Fibroblast of the aortic adventitia (primary cell): ENCODE results near the gene RETNLB. TPM values are rescaled to one million over a fixed set of nuclear protein-coding genes. Genes with fewer than 3 reads are reported as not detected.

ENCODE experiments used
- DNase-seq: peaks from one replicate; pipeline ENCODE4 v3.0.0-alpha.2; 2010; ENCODE audit warnings: low read depth
- H3K4me3 ChIP-seq: 2 replicates; pipeline ENCODE4 v1.5.1; 2011; ENCODE audit warnings: low read depth, mild to moderate bottlenecking, control low read depth, low read length, moderate library complexity
- total RNA-seq: library from RNA; depleted of rRNA; stranded (reverse); fragments of >200 nt; gene quantifications from 2 replicates; pipeline ENCODE4 v1.2.3, GENCODE V29; 2012; ENCODE audit warnings: low replicate concordance
- TF ChIP-seq, protein P1 (sequence below): IDR thresholded peaks from 2 replicates; pipeline ENCODE4 v1.5.1; 2011; ENCODE audit warnings: mild to moderate bottlenecking, low read length, control low read depth, inconsistent platforms; ENCODE audit not compliant: insufficient read depth

Gene RETNLB
- not detected in 2 replicates for total RNA-seq

- no peak within 1 kb of the TSS for H3K4me3 ChIP-seq
- DNase-seq = no peak
- TF ChIP-seq, protein P1, sequence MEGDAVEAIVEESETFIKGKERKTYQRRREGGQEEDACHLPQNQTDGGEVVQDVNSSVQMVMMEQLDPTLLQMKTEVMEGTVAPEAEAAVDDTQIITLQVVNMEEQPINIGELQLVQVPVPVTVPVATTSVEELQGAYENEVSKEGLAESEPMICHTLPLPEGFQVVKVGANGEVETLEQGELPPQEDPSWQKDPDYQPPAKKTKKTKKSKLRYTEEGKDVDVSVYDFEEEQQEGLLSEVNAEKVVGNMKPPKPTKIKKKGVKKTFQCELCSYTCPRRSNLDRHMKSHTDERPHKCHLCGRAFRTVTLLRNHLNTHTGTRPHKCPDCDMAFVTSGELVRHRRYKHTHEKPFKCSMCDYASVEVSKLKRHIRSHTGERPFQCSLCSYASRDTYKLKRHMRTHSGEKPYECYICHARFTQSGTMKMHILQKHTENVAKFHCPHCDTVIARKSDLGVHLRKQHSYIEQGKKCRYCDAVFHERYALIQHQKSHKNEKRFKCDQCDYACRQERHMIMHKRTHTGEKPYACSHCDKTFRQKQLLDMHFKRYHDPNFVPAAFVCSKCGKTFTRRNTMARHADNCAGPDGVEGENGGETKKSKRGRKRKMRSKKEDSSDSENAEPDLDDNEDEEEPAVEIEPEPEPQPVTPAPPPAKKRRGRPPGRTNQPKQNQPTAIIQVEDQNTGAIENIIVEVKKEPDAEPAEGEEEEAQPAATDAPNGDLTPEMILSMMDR = no peak
These were observed at the start of gene RETNLB for GRCh38 chr3:108757404-108757982. Gene RETNLB, minus strand, starts transcription at chr3:108757410. Its CDS starts 225 bp downstream, at chr3:108757185.

GRCh38 chr3:108806316-108806715, 49.1 kb upstream of the RETNLB start:
- TF ChIP-seq, protein P1 = no peak
- DNase-seq = no peak
- H3K4me3 ChIP-seq = no peak overlapping the region

DNA sequence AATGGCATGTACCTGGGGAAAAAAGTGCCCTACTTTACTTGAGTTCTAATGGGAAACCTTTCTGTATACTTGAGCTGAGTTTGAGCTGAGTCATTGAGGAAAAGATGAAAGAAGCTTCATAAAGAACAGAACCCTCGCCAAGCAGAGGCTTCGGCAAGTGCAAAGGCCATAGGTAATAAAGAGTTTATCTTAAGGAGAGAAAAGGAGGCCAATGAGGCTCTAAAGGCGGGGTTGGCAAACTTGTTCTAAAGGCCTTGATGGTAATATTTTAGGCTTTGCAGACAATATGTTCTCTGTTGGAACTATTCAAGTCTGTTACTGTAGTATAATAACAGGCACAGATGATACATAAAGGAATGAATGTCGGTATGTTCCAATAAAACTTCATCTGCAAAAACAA, 47.8 kb upstream of the RETNLB start:
- no peak overlapping the region for H3K4me3 ChIP-seq
- DNase-seq = no peak
- TF ChIP-seq, protein P1 = no peak

GRCh38 chr3:108804437-108804836, 47.2 kb upstream of the RETNLB start:
- DNase-seq = no peak
- no peak overlapping the region for H3K4me3 ChIP-seq
- TF ChIP-seq, protein P1 = no peak

GRCh38 chr3:108791473-108791872, 34.3 kb upstream of the RETNLB start:
- no peak for DNase-seq
- no peak overlapping the region for H3K4me3 ChIP-seq
- TF ChIP-seq, protein P1 = no peak

GRCh38 chr3:108780235-108780634, 23.0 kb upstream of the RETNLB start:
- TF ChIP-seq, protein P1 = no peak
- H3K4me3 ChIP-seq = no peak overlapping the region
- no peak for DNase-seq

GRCh38 chr3:108779496-108779895, 22.3 kb upstream of the RETNLB start:
- H3K4me3 ChIP-seq = no peak overlapping the region
- no peak for DNase-seq
- TF ChIP-seq, protein P1 = no peak
